Pancreas (tissue), 10 donors: Measurements from ENCODE around the gene ZYX. TPM values are rescaled to one million over a fixed set of nuclear protein-coding genes. Genes with fewer than 3 reads are reported as not detected.

Experiments used
- ATAC-seq, 4 donors: fragments of 200-7000 bp; cut with Tn5 transposase; one replicate each; pipeline versions ENCODE4 v1.8.0 to v1.9.1; 2020; ENCODE audit warnings: mild to moderate bottlenecking in 4 of 4, moderate library complexity in 4 of 4
- DNase-seq, 6 donors: peaks; one replicate each; pipeline ENCODE4 v3.0.0-alpha.2; 2020
- FAIRE-seq: peaks from 2 replicates; lab custom pipeline; 2012; peaks lifted over from hg19 to GRCh38; lab: Jason Lieb, UNC
- H3K27ac ChIP-seq, 4 donors: fragments of 200-600 bp; sonication (generic); 1 replicate in 3 of 4; 2 replicates in 1 of 4; pipeline versions ENCODE4 v1.5.0 to v1.8.0; 2020
- H3K27me3 ChIP-seq, 4 donors: fragments of 200-600 bp; one replicate each; pipeline ENCODE4 v1.8.0; 2021
- H3K36me3 ChIP-seq, 3 donors: fragments of 200-600 bp; sonication (generic) in 1 of 3; one replicate each; pipeline versions ENCODE4 v1.5.0 to v1.8.0; 2020 to 2021
- H3K4me1 ChIP-seq, 3 donors: fragments of 200-600 bp; one replicate each; pipeline ENCODE4 v1.8.0; 2021
- H3K4me3 ChIP-seq, 4 donors: fragments of 200-600 bp; sonication (generic) in 2 of 4; one replicate each; pipeline versions ENCODE4 v1.5.0 to v1.8.0; 2020 to 2021
- H3K9me3 ChIP-seq, 4 donors: fragments of 200-600 bp; one replicate each; pipeline ENCODE4 v1.8.0; 2021
- CTCF ChIP-seq, 4 donors: fragments of 200-600 bp; sonication (generic) in 3 of 4; IDR thresholded peaks; one replicate each; pipeline versions ENCODE4 v1.5.0 to v1.8.0; 2021; ENCODE audit warnings: antibody characterized with exemption in 4 of 4
- WGBS, 2 donors: extraction: QIAGEN DNeasy Blood & Tissue Kit; methylation state at CpG; one replicate each; pipeline ENCODE4 v1.1.7; 2013; 5-methylcytosine and 5-hydroxymethylcytosine counted together
- intact Hi-C, 3 donors: fragments of 100-400 bp; cut with DNase I; formaldehyde crosslinking; loops; one replicate each; pipeline versions ENCODE4 v1.11.1 to v1.14.2; 2022
- polyA plus RNA-seq, 2 donors: library from polyadenylated mRNA; stranded (reverse); fragments of 200-250 nt; gene quantifications; one replicate each; pipeline ENCODE4 v1.2.3, GENCODE V29; 2013
- total RNA-seq, 6 donors: library from RNA; stranded (reverse); fragmentation: NEBNext Ultra II Directional in 4 of 6; extraction: Animal tissue kit (Norgen Biotek cat#: 25700) in 4 of 6; gene quantifications; one replicate each; pipeline versions ENCODE4 v1.2.1 to v1.2.4, GENCODE V29; 2021 to 2023
- donor health status: healthy with polysubstance abuse.
- donor health status: DM: no; HTN: no; CAD: no; lungs with moderate emphysema.
- donor health status: DM: no; HTN: no; CAD: no.
- donor health status: control.
- donor health status: control.
- donor health status: Bipolar disorder and iron deficiency.
- donor health status: DM: yes; HTN: yes; CAD: no.
- donor health status: DM: no; HTN: no; CAD: no.
- donor health status: DM: no; HTN: no; CAD: no.
- donor health status: DM: yes; HTN: yes; CAD: no.

Gene ZYX
- total and polyA plus RNA-seq, 8 donors: 29.1 to 73.8 (median 44.2) TPM

- FAIRE-seq (no peak), ATAC-seq (peak; percentile 43 to 67 (median 56)), DNase-seq (peak; percentile 34 to 71 (median 55))
- TF ChIP-seq CTCF (IDR thresholded peaks at IDR 0.05): no peak
- Histone ChIP-seq H3K27ac (no peak overlapping the region), H3K4me3 (no peak overlapping the region), H3K4me1 (peaks cover 0 to 17% (median 15%) of the 10 kb centered on the region in 3 donors), H3K27me3 (no peaks in the 10 kb centered on the region), H3K9me3 (no peaks in the 10 kb centered on the region), H3K36me3 (peaks cover 0 to 12% (median 0%) of the 10 kb centered on the region in 3 donors)
- intact Hi-C loops: no loop called here
- 68% methylated on average over 14 of the region's 14 CpGs for WGBS, 2 donors
These were observed 12.3 kb downstream of the ZYX start for GRCh38 chr7:143393267-143394041.

GRCh38 chr7:143394068-143394467 is 12.9 kb downstream of the ZYX start:
- whole genome bisulfite sequencing, 2 donors: 94 to 99% methylated on average over 6 of the region's 6 CpGs
- intact Hi-C loops: no loop called here
- FAIRE-seq (no peak), DNase-seq (no peak), ATAC-seq (no peak)
- Histone ChIP-seq H3K4me3 (no peak overlapping the region), H3K36me3 (peaks cover 0 to 5% (median 0%) of the 10 kb centered on the region in 3 donors), H3K27me3 (no peaks in the 10 kb centered on the region), H3K4me1 (peaks cover 0 to 17% (median 15%) of the 10 kb centered on the region in 3 donors), H3K9me3 (no peaks in the 10 kb centered on the region), H3K27ac (no peak overlapping the region)
- no peak for TF ChIP-seq CTCF (IDR thresholded peaks at IDR 0.05)

- FAIRE-seq: no peak
- H3K4me1 ChIP-seq: peaks cover 0 to 17% (median 15%) of the 10 kb centered on the region in 3 donors
- no peak for TF ChIP-seq CTCF (IDR thresholded peaks at IDR 0.05)
- H3K4me3 ChIP-seq: no peak overlapping the region
- WGBS, 2 donors: 90 to 92% methylated on average over 5 to 6 of the region's 6 CpGs
- ATAC-seq: no peak
- H3K27me3 ChIP-seq: no peaks in the 10 kb centered on the region
- no peak for DNase-seq
- H3K9me3 ChIP-seq: no peaks in the 10 kb centered on the region
- no peak overlapping the region for H3K27ac ChIP-seq
- no peaks in the 10 kb centered on the region for H3K36me3 ChIP-seq
- intact Hi-C loops: no loop called here
These were observed 13.6 kb downstream of the ZYX start for GRCh38 chr7:143394777-143395176.

- Histone ChIP-seq H3K9me3 (no peaks in the 10 kb centered on the region), H3K27me3 (no peaks in the 10 kb centered on the region), H3K36me3 (peaks cover 0 to 4% (median 0%) of the 10 kb centered on the region in 3 donors), H3K27ac (no peak overlapping the region), H3K4me3 (no peak overlapping the region), H3K4me1 (peaks cover 0 to 17% (median 15%) of the 10 kb centered on the region in 3 donors)
- intact Hi-C loops: no loop called here
- TF ChIP-seq CTCF (IDR thresholded peaks at IDR 0.05): no peak
- ATAC-seq (no peak), FAIRE-seq (no peak), DNase-seq (peak in 2 of 6 donors; percentile 11 to 54)
- 85 to 89% methylated on average over 21 of the region's 21 CpGs for WGBS, 2 donors
These were observed 14.3 kb downstream of the ZYX start for GRCh38 chr7:143395187-143396149.
